CD4-positive, CD25-positive, alpha-beta regulatory T cell (primary cell): ENCODE data around the gene C2orf69. TPM values are rescaled to one million over a fixed set of nuclear protein-coding genes. Genes with fewer than 3 reads are reported as not detected.
A peak's percentile ranks its signal among the peaks of the same experiment; 100 is the strongest.

Source experiments
- ATAC-seq, 2 donors: fragments of 150-1000 bp; cut with Tn5 transposase; one replicate each; pipeline ENCODE4 v1.10.0; 2021; ENCODE audit warnings: low read depth in 2 of 2, moderate number of reproducible peaks in 2 of 2, moderate library complexity in 1 of 2
- DNase-seq, 3 donors: peaks; one replicate each; pipeline versions ENCODE4 v3.0.0 to v3.0.0-alpha.2; 2012 to 2022; ENCODE audit warnings: mixed read lengths in 1 of 3
- H3K27ac ChIP-seq: one replicate; pipeline ENCODE4 v1.7.0; 2013; ENCODE audit warnings: mild to moderate bottlenecking, low read length; ENCODE audit not compliant: insufficient read depth, poor library complexity, severe bottlenecking
- H3K27me3 ChIP-seq: one replicate; pipeline ENCODE4 v1.7.0; 2013; ENCODE audit warnings: low read length; ENCODE audit not compliant: control insufficient read depth, insufficient read depth
- H3K36me3 ChIP-seq: one replicate; pipeline ENCODE4 v1.7.0; 2013; ENCODE audit warnings: mild to moderate bottlenecking, low read length, moderate library complexity; ENCODE audit not compliant: control insufficient read depth, insufficient read depth
- H3K4me1 ChIP-seq: 2 replicates; pipeline ENCODE4 v1.7.0; 2013; ENCODE audit warnings: mild to moderate bottlenecking, low read length; ENCODE audit not compliant: insufficient read depth, control insufficient read depth, poor library complexity, severe bottlenecking
- H3K4me3 ChIP-seq: one replicate; pipeline ENCODE4 v1.7.0; 2013; ENCODE audit warnings: low read depth, mild to moderate bottlenecking, low read length, moderate library complexity
- H3K9me3 ChIP-seq, 2 experiments: 1 replicate in 1 of 2; 2 replicates in 1 of 2; pipeline ENCODE4 v1.7.0; 2013; ENCODE audit warnings: low read length in 2 of 2, mild to moderate bottlenecking in 1 of 2, moderate library complexity in 1 of 2; ENCODE audit not compliant: control insufficient read depth in 2 of 2
- H3K27ac Mint-ChIP-seq, 3 donors: one replicate each; pipeline ENCODE4 v1.8.0; 2020 to 2022; ENCODE audit warnings: mild to moderate bottlenecking in 3 of 3, mixed read lengths in 3 of 3, moderate library complexity in 2 of 3
- H3K27me3 Mint-ChIP-seq: one replicate; pipeline ENCODE4 v1.8.0; 2022; ENCODE audit warnings: mild to moderate bottlenecking, mixed read lengths
- H3K36me3 Mint-ChIP-seq: one replicate; pipeline ENCODE4 v1.8.0; 2020; ENCODE audit warnings: mixed read lengths
- H3K4me1 Mint-ChIP-seq, 4 donors: one replicate each; pipeline ENCODE4 v1.8.0; 2020 to 2022; ENCODE audit warnings: mixed read lengths in 4 of 4, mild to moderate bottlenecking in 1 of 4
- H3K4me3 Mint-ChIP-seq, 4 donors: one replicate each; pipeline ENCODE4 v1.8.0; 2020 to 2022; ENCODE audit warnings: mild to moderate bottlenecking in 4 of 4, mixed read lengths in 4 of 4, moderate library complexity in 3 of 4
- H3K9me3 Mint-ChIP-seq, 7 donors: one replicate each; pipeline ENCODE4 v1.8.0; 2020 to 2022; ENCODE audit warnings: mixed read lengths in 7 of 7, mild to moderate bottlenecking in 3 of 7, moderate library complexity in 2 of 7
- polyA plus RNA-seq, 4 donors: library from polyadenylated mRNA; unstranded; fragments of 300-500 nt; fragmentation: Illumina TruSeq; gene quantifications; one replicate each; pipeline ENCODE4 v1.2.3, GENCODE V29; 2021
- total RNA-seq: library from RNA; stranded (reverse); gene quantifications from one replicate; pipeline ENCODE4 v1.2.3, GENCODE V29; 2022

C2orf69 gene
- total and polyA plus RNA-seq, 5 donors from 2014 or later: 12.4 to 17.2 (median 15.5) TPM

GRCh38 chr2:199874209-199874608, 36.9 kb upstream of the C2orf69 start:
- H3K27ac ChIP-seq: no peak overlapping the region
- peaks cover 5% of the 10 kb centered on the region for H3K36me3 Mint-ChIP-seq
- no peaks in the 10 kb centered on the region for H3K4me1 ChIP-seq
- DNase-seq (no peak), ATAC-seq (no peak)
- H3K4me1 Mint-ChIP-seq: no peaks in the 10 kb centered on the region
- H3K27me3 Mint-ChIP-seq: peaks cover 15% of the 10 kb centered on the region
- H3K4me3 Mint-ChIP-seq: peak overlapping the region in 1 of 4 donors; percentile 21
- no peak overlapping the region for H3K27ac Mint-ChIP-seq
- H3K27me3 ChIP-seq: peaks cover 5% of the 10 kb centered on the region
- peaks cover 0 to 8% of the 10 kb centered on the region in 2 experiments for H3K9me3 ChIP-seq
- H3K9me3 Mint-ChIP-seq: peaks cover 1 to 14% (median 6%) of the 10 kb centered on the region in 7 donors
- H3K4me3 ChIP-seq: no peak overlapping the region
- no peaks in the 10 kb centered on the region for H3K36me3 ChIP-seq

GRCh38 chr2:199875400-199875799, 35.7 kb upstream of the C2orf69 start:
- H3K36me3 ChIP-seq: no peaks in the 10 kb centered on the region
- ATAC-seq (no peak), DNase-seq (no peak)
- Mint-ChIP-seq H3K9me3 (peaks cover 1 to 14% (median 6%) of the 10 kb centered on the region in 7 donors), H3K4me3 (no peak overlapping the region), H3K27me3 (peaks cover 12% of the 10 kb centered on the region), H3K4me1 (no peaks in the 10 kb centered on the region), H3K36me3 (peaks cover 5% of the 10 kb centered on the region), H3K27ac (no peak overlapping the region)
- H3K4me1 ChIP-seq: no peaks in the 10 kb centered on the region
- peaks cover 3% of the 10 kb centered on the region for H3K27me3 ChIP-seq
- peaks cover 0 to 8% of the 10 kb centered on the region in 2 experiments for H3K9me3 ChIP-seq
- H3K27ac ChIP-seq: no peak overlapping the region
- H3K4me3 ChIP-seq: no peak overlapping the region

- Mint-ChIP-seq H3K36me3 (no peaks in the 10 kb centered on the region), H3K4me3 (no peak overlapping the region)
Measured at GRCh38 chr2:199882667-199883066, 28.4 kb upstream of the C2orf69 start.

GRCh38 chr2:199883474-199884212, 27.4 kb upstream of the C2orf69 start:
- H3K36me3 ChIP-seq: no peaks in the 10 kb centered on the region
- no peak overlapping the region for H3K4me3 ChIP-seq
- H3K27ac ChIP-seq: no peak overlapping the region
- H3K36me3 Mint-ChIP-seq: no peaks in the 10 kb centered on the region
- H3K4me3 Mint-ChIP-seq: no peak overlapping the region
- no peaks in the 10 kb centered on the region for H3K4me1 Mint-ChIP-seq
- no peak for DNase-seq
- no peak overlapping the region for H3K27ac Mint-ChIP-seq
- peaks cover 3% of the 10 kb centered on the region in 2 experiments for H3K9me3 ChIP-seq
- peaks cover 16% of the 10 kb centered on the region for H3K27me3 Mint-ChIP-seq
- H3K9me3 Mint-ChIP-seq: peaks cover 0 to 9% (median 0%) of the 10 kb centered on the region in 7 donors
- peaks cover 12% of the 10 kb centered on the region for H3K27me3 ChIP-seq
- ATAC-seq: no peak
- no peaks in the 10 kb centered on the region for H3K4me1 ChIP-seq

More at GRCh38 chr2:199882667-199883066, 28.4 kb upstream of the C2orf69 start:
- Mint-ChIP-seq H3K27ac (no peak overlapping the region), H3K27me3 (peaks cover 16% of the 10 kb centered on the region), H3K4me1 (no peaks in the 10 kb centered on the region), H3K9me3 (peaks cover 0 to 9% (median 0%) of the 10 kb centered on the region in 7 donors)
- Histone ChIP-seq H3K9me3 (peaks cover 3% of the 10 kb centered on the region in 2 experiments), H3K36me3 (no peaks in the 10 kb centered on the region), H3K27me3 (peaks cover 12% of the 10 kb centered on the region), H3K4me1 (no peaks in the 10 kb centered on the region), H3K4me3 (no peak overlapping the region), H3K27ac (no peak overlapping the region)
- DNase-seq: no peak
- ATAC-seq: no peak

- peaks cover 0 to 2% (median 0%) of the 10 kb centered on the region in 7 donors for H3K9me3 Mint-ChIP-seq
- H3K27me3 ChIP-seq: no peaks in the 10 kb centered on the region
- H3K4me3 ChIP-seq: no peak overlapping the region
- no peaks in the 10 kb centered on the region for H3K4me1 Mint-ChIP-seq
- no peak overlapping the region for H3K4me3 Mint-ChIP-seq
- no peaks in the 10 kb centered on the region for H3K4me1 ChIP-seq
- H3K36me3 Mint-ChIP-seq: no peaks in the 10 kb centered on the region
- H3K9me3 ChIP-seq: no peaks in the 10 kb centered on the region
- peaks cover 14% of the 10 kb centered on the region for H3K27me3 Mint-ChIP-seq
- H3K27ac ChIP-seq: no peak overlapping the region
- H3K27ac Mint-ChIP-seq: no peak overlapping the region
- no peak for DNase-seq
- ATAC-seq: no peak
- no peaks in the 10 kb centered on the region for H3K36me3 ChIP-seq
Measured at GRCh38 chr2:199895406-199895805, 15.7 kb upstream of the C2orf69 start.

- Mint-ChIP-seq H3K27ac (no peak overlapping the region), H3K9me3 (peaks cover 0 to 2% (median 0%) of the 10 kb centered on the region in 7 donors)
- no peak for ATAC-seq
Measured at GRCh38 chr2:199896617-199897016, 14.5 kb upstream of the C2orf69 start.

GRCh38 chr2:199901942-199902341, 9.2 kb upstream of the C2orf69 start:
- Mint-ChIP-seq H3K36me3 (no peaks in the 10 kb centered on the region), H3K9me3 (peaks cover 0 to 2% (median 0%) of the 10 kb centered on the region in 7 donors), H3K27me3 (peaks cover 16% of the 10 kb centered on the region), H3K27ac (no peak overlapping the region), H3K4me3 (peak overlapping the region in 1 of 4 donors; percentile 5), H3K4me1 (no peaks in the 10 kb centered on the region)
- Histone ChIP-seq H3K4me3 (no peak overlapping the region), H3K27me3 (peaks cover 8% of the 10 kb centered on the region), H3K9me3 (no peaks in the 10 kb centered on the region), H3K4me1 (no peaks in the 10 kb centered on the region), H3K36me3 (no peaks in the 10 kb centered on the region), H3K27ac (no peak overlapping the region)
- DNase-seq (no peak), ATAC-seq (no peak)

More at GRCh38 chr2:199896617-199897016, 14.5 kb upstream of the C2orf69 start:
- Histone ChIP-seq H3K9me3 (no peaks in the 10 kb centered on the region), H3K27me3 (peaks cover 2% of the 10 kb centered on the region), H3K4me1 (no peaks in the 10 kb centered on the region), H3K27ac (no peak overlapping the region), H3K4me3 (no peak overlapping the region), H3K36me3 (no peaks in the 10 kb centered on the region)
- no peak overlapping the region for H3K4me3 Mint-ChIP-seq
- no peaks in the 10 kb centered on the region for H3K36me3 Mint-ChIP-seq
- DNase-seq: no peak
- H3K4me1 Mint-ChIP-seq: no peaks in the 10 kb centered on the region
- peaks cover 11% of the 10 kb centered on the region for H3K27me3 Mint-ChIP-seq
